GM21737 (cell line): Measurements from ENCODE around the gene THUMPD2.
"Not testable (repeated sequence)": the region's sequence is repeated elsewhere in the genome, so short reads cannot be mapped to it uniquely, and the experiment has no call there.

Experiments used
- ATAC-seq: cut with Tn5 transposase; IDR thresholded peaks from one replicate; pipeline ENCODE4 v1.9.1; 2021; ENCODE audit warnings: mild to moderate bottlenecking, moderate library complexity; ENCODE audit not compliant: unreplicated experiment

The THUMPD2 gene, protein sequence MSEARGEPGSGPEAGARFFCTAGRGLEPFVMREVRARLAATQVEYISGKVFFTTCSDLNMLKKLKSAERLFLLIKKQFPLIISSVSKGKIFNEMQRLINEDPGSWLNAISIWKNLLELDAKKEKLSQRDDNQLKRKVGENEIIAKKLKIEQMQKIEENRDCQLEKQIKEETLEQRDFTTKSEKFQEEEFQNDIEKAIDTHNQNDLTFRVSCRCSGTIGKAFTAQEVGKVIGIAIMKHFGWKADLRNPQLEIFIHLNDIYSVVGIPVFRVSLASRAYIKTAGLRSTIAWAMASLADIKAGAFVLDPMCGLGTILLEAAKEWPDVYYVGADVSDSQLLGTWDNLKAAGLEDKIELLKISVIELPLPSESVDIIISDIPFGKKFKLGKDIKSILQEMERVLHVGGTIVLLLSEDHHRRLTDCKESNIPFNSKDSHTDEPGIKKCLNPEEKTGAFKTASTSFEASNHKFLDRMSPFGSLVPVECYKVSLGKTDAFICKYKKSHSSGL

DNA sequence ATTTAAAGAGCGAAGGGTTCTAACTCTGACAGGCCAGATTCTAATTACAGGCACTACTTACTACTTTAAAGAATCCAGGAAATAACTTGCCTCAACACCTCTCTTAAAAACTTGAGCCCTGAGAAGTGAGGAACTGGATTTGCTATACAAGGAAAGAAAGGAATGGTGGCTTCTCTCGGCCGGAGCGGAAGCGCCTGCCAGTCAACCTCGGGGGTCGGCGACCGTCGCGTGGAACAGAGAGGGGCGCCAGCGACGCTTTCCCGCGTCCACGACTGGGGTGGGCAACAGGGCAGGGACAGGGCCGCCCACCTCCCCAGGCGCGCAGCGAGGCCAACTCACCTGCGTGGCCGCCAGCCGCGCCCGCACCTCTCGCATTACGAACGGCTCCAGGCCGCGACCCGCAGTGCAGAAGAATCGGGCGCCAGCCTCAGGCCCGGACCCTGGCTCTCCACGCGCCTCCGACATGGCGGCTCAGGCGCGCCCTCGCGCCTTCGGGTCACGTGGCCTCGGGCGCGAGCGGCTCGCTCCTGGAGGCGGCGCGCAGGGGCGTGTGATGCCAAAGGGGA lies at the start of gene THUMPD2:
THUMPD2 (minus strand) TSS at position 484 of the 566 bp plus-strand sequence; CDS start at position 465, 19 bp downstream.
- peak; percentile 79 for ATAC-seq

DNA sequence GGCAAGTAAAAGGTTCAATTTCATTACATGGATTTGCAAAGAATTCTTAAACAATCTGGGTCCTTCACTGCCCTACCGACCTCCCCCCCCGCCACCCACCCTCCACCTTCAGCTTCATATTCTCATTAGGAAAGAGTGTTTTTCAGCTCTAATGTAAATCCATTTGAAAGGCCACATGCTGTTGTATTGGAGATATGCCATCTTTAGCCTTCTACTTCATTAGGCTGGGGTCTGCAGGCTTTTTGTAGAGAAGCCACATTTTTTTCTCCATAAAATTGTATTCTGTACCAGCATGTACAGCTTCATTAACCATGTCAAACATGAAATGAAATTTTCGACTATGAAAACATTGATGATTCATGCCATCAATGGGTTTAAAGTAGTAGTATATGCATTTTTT lies 42.8 kb upstream of the THUMPD2 start:
- ATAC-seq, result no peak

DNA sequence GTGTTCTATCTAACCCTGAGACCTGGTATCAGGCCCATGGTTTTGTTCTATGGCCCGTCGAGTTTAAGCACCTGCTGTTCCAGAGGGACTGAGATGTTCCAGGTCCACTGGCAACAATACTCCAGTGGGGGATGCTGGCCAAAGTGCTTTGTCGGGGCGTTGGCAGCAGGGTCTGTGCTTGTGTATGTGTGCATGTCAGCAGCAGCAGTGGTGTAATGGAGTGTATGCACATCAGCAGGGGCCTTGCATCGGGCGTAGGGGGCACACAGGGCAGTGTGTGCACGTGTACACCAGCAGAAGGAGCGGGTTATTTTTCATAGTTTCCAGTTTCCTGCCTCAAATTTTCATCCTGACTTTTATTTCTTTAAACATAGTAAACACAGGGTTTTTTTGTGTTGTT lies 37.8 kb upstream of the THUMPD2 start:
- ATAC-seq, result no peak

DNA sequence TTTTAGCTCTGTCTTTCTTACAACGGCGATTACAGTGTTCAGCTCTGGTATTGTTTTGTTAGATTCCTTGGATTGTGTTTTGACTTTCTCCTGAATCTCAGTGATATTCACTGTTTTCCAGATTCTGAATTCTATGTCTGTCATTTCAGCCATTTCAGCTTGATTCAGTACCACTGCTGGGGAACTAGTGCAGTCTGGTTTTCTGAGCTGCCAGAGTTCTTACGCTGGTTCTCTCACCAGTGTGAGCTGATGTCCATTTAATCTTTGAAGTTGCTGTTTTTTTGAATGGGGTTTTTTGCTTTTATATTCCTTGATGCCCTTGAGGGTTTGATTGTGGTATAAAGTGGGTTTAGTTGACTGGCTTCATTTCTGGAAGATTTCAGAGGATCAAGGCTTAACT lies 37.4 kb upstream of the THUMPD2 start:
- ATAC-seq, result no peak

DNA sequence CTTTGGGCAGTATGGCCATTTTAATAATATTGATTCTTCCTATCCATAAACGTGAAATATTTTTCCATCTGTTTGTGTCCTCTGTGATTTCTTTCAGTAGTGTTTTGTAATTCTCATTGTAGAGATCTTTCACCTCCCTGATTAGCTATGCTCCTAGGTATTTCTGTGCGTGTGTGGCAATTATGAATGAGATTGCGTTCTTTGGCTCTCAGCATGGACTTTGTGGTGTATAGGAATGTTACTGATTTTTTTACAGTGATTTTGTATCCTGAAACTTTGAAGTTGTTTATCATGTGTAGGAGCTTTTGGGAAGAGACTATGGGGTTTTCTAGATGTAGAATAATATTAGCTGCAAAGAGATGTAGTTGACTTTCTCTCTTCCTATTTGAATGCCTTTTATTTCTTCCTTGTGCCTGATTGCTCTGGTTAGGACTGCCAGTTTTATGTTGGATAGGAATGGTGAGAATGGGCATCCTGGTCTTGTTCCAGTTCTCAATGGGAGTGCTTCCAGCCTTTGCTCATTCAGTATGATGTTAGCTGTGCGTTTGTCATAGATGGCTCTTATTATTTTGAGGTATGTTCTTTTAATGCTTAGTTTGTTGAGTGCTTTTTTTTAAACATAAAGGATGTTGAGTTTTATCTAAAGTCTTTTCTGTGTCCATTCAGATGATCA lies 27.0 kb upstream of the THUMPD2 start:
- no peak for ATAC-seq

DNA sequence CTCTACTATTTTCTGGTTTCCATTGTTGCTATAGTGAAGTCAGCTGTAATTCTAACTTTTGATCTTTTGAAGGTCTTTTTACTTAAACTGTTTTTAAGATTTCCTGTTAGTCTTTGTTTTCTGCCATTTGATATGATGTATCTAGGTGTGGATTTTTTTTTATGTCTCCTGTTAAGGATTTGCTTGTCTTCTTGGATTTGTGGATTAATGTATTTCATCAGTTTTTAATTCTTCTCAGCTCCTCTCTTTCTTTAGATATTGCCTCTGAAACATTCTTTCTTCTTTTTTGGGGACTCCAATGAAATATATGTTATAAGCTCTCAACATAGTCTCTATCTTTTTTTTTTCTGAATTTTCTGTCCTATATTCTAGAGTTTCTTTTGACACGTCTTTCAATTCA lies 24.8 kb upstream of the THUMPD2 start:
- ATAC-seq, result no peak

DNA sequence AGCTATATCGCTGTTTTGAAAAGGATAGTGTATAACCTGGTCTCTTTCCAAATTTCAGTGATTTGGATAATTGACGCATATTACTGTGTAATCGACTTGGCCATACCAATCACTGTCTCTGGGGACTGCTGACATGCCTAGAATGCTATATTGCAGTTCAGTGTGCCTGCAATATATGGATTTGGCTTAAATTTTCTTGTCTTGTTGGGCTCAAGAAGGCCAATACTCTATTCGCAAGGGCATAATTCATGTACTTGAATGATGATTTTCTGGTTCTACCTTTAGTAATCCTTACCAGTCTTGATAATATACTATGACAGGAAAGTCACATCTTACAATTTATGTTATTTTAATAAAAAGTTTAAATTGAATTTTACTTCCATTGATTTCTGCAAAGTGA lies 21.7 kb upstream of the THUMPD2 start:
- no peak for ATAC-seq

DNA sequence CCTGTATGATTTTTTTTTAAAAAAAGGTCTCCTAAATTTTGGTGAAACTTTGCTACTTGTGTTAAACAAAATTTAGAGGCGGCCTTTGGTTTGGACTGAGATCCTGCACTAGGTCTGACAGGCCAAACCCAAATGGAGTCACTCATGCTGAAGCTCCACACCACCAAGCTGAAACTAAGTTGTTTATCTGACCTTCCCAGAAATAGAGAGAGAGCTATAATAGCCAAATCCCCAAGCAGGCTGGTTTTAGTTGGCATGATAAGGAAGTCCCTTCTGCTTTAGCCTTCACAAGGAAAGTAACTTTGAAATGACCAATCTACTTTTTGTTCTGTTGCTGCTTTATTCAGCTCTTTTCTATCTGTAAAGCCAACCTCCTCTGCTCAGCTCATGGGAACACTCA lies 17.1 kb upstream of the THUMPD2 start:
- ATAC-seq, result no peak

DNA sequence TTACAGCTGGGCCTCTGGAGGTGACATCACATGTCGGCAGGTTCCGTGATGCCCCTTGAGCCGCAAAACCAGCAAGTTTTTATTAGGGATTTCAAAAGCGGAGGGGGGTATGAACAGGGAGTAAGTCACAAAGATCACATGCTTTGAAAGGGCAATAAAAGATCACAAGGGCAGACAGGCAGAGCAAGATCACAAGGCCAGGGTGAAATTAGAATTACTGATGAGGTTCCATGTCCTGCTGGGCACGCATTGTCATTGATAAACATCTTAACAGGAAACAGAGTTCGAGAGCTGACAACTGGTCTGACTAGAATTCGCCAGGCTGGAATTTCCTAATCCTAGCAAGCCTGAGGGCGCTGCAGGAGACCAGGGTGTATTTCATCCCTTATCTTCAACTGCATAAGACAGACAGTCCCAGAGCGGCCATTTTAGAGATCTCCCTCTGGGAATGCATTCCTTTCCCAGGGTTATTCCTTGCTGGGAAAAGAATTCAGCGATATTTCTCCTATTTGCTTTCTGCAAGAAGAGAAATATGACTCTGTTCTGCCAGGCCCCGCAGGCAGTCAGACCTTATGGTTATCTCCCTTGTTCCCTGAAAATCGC lies 11.3 kb upstream of the THUMPD2 start:
- not testable (repeated sequence) for ATAC-seq

DNA sequence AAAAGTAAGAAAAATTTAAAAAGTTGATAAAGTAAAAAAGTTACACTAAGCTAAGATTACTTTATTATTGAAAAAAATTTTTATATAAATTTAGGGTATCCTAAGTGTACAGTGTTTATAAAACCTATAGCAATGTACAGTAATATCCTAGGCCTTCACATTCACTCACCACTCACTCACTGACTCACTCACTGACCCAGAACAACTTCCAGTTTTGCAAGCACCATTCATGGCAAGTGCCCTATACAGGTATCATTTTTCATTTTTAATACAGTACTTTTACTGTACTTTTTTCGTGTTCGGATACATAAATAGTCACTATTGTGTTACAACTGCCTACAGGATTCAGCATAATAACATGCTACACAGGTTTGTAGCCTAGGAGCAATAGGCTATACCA lies 8.9 kb upstream of the THUMPD2 start:
- no peak for ATAC-seq

DNA sequence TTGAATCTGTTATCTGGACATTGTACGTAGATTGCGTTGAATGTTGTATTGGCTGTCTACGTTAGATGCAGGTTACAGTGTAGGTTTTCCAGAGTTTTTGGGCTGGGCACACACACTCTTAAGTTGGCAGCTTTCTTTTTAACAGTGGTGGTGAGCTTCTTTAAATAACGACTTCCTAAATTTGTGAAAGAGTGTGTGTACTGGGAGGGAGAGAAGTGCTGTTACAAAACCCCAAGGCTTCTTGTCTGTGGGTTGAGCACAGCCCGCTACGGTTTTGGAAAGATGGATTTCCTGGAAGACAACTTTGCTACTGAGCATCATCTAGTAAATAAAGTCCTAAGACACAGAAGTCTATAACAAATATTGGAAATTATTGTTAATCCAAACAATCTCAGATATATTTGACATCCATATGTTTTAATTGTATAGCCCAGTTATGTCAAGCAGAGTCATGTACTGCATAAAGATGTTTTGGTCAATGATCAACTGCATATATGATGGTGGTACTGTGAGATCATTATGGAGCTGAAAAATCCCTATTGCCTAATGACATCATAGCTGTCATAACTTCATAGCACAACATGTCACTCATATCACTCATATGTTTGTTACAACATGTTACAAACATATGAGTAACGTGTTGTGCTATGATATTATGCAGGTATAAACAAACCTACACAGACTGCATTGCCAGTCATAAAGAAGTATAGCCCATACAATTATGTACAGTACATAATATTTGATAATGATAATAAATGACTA lies 7.9 kb upstream of the THUMPD2 start:
- ATAC-seq, result no peak

DNA sequence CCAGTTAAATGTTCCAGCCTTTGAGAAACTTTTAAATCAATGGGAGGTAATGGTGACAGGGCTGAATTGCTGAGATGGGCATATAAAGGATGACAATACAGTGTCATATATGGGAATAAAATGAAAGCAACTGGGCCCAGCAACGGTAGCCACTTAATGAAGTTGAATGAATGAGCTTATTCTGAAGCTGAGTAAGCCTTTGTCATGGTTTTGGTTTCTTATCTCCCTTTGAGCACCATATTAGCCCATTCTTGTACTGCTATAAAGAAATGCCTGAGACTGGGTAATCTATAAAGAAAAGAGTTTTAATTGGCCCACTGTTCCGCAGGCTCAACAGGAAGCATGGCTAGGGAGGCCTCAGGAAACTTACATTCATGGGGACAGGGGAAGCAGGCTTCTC lies 3.5 kb upstream of the THUMPD2 start:
- no peak for ATAC-seq

DNA sequence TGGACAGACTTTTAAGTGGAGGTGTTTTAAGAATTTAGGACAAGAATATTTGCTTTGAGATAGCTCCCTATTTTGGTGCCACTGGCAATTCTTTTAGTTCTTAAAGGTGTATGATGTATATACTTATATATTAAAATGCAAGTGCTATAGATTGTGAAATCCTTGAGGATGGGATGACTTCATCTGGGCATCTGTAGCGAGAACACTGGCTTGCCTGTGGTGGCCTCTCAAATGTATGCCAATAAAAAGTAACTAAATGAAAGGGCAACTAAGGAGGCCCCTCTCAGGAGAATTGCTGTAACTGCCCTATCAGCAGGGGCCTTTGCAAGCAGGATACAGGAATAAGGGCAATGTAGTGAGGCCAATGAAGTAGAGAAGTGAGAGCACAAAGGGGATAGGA lies 2.6 kb upstream of the THUMPD2 start:
- no peak for ATAC-seq

DNA sequence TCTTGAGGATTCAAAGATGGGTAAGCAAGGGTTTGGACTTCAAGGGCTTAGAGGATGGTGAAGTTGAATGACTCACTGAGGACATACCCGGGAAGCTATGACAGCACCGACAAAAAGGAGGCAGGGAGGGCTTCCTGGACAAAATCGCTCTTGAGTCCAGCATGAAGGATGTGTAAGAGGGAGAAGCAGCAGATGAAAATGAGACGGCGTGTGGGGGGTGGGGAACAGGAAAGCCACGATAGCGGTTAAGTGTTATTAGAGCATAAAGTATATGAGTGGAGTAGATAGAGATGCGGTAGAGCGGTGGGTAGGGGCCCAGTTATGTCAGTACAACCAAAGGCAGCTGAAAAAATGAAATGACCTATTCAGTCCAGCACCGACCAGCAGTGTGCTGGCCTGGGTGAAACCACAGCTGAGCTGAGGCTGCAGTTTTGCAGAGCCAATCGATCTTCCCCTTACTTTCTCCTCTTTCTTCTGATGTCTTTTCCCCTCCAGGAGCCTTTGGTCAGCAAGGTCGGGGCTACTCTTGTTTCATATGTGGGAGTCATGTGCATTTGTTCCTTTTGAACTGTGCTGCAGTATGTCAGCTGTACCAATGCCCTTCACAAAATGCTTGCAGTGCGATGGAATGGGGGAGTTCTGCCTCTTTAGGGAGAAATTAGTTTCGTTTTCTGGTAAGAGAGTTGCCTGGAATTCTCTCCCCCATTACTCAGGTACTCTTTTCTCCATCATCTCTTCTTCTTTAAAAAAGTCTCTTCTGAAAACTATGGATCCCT lies 2.0 kb upstream of the THUMPD2 start:
- ATAC-seq, result no peak

DNA sequence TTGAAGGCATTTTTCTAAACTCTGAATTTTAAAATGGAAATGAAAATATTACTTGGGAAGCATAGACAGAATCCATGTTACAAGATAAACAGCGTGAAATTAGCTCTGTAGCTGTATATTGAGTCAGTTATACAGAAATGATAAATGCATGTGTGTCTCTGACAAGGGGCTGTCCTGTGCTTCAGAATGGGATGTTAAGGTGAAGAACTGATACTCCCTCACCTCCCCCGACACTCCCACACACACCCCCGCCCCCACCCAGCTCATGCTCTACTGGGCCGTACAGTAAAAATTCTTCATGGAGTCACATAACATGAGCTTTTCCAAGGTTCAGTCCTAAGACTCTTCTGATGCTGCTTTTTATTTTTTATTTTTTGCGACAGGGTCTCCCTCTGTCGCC lies 869 bp upstream of the THUMPD2 start:
- no peak for ATAC-seq

DNA sequence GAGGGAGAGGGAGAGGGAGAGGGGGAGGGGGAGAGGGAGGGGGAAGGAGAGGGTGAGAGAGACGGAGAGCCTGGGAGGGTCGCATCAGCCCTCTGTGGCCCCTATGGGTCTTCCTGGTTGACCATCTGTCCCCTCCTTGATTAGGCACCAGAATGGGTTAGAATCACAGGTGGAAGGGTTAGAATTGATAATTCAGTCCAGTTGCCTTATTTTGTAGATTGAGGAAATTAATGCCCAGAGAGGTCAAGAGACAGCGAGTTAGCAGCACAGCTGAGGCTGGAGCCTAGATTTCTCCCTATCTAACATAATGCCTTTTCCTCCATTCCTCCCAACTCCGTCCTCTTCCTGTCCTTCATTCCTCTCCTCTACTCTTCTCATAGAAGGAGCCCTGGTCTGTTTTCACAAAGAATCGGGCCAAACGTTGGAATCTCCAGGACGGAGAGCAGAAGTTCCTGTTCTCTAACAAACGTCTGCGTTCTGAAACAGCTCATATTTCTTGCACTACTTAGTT lies 338 bp upstream of the THUMPD2 start:
- ATAC-seq, result no peak

DNA sequence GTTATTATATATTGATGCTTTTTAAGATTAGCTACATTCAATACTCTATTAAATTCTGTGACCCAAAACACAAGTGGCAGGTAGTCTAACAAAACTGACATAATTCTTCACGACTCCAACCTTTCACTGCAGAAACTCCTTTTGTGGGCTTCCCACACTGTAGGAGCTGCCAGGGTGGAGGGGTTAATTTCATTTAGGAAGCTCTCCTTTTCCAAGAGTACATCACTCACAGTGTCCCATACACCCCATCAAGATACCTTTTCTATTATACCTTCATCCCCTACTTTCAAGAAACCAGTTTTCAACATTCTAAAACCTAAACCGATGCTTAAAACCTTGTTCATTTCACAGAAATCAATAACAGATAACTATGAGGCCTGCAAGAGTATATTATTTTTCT lies 825 bp downstream of the THUMPD2 start:
- ATAC-seq, result no peak

DNA sequence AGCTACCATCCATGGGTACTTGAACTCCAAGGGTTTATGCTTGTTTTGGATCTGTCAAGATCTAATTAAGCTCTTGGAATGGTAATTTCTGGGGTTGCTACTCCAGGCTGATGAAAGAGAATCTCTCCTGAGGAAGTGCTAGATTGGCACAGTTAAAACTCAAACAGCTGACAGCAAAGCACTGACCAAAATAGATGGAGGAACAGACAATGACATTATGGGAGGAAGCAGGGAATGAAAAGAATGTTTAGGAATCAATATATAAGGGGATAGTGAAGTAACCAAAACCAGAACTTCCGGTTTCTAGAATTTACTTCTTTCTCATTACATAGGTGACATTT lies 6.3 kb downstream of the THUMPD2 start:
- no peak for ATAC-seq

DNA sequence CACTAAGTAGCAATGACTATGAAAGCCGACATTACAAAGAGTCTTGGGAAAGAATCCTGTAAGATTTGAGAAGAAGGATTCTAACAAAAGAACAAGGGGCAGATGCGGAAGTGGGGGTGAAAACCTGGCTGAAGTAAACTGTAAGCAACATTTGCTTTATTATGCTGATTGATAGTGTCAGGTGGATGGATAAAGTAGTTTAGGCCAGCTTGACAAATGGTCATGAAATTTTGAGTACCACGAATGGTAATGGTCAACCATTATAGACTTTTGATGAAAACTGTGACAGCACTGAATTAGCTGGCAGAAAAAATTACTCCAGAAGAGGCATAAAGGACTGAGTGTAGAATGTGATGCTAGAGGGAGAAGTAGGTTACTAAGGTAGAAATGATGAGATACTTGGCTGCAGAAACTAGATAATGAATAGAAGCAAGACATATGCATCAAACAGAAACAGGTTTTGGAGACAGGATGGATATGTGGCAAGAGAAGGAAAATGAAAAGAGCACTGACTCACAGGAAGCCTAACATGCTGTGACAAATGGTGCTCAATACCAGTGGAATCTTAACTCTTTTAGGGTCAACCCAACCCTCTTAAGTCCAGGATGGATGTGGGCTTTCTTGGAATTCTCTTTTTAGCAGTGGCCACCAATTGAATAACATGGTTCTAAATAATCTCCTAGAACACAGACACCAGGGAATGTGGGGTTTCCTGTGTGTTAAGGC lies 6.8 kb downstream of the THUMPD2 start:
- ATAC-seq, result no peak
